GM18517 (cell line): ENCODE data around the gene ZNF423.

Experiments
- ATAC-seq: cut with Tn5 transposase; IDR thresholded peaks from one replicate; pipeline ENCODE4 v1.9.1; 2021; ENCODE audit warnings: mild to moderate bottlenecking, moderate library complexity; ENCODE audit not compliant: unreplicated experiment

ZNF423 gene

GRCh38 chr16:49849037-49849753 lies 6.7 kb downstream of the ZNF423 start:
- ATAC-seq, result no peak

DNA sequence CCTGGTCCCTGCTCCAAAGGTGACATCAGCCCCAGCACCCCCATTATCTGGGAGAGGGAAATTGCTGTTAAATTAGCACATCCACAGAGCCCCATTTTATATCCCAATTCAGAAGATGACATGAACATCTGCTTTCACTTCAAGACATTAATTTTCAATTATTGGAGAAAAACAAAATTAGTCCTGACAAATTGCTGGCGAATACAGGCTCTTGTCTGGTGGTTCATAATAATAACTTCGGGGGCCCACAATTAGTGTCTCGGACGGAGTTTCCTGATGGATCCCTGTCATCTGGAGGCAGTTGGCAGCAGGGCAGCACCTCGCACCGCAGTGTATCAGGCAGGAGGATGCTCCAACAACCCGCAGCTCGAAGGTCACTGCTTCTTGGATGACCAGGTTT lies 7.4 kb downstream of the ZNF423 start:
- no peak for ATAC-seq

- ATAC-seq, result no peak
These were observed 9.1 kb downstream of the ZNF423 start for GRCh38 chr16:49846800-49847199.

DNA sequence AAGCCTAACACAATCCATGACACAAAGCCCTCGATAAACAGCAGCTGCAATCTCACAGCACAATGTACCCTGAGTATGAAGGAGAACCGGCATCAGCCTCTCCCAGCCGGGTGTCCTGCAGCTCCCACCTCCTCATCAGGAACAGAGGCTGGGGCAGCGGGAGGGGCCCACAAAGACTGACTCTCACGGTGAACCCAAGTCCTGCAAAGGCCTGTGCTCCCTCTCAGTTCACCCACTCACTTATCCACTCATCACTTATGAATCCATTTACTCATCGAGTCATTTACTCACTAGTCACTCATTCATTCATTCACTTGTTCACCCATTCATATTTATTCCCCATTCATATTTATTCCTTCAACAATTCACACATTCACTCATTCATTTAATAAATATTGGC lies 11.6 kb downstream of the ZNF423 start:
- ATAC-seq, result no peak

GRCh38 chr16:49843758-49844157 lies 12.2 kb downstream of the ZNF423 start:
- no peak for ATAC-seq

GRCh38 chr16:49842972-49843371 lies 12.9 kb downstream of the ZNF423 start:
- ATAC-seq, result no peak

DNA sequence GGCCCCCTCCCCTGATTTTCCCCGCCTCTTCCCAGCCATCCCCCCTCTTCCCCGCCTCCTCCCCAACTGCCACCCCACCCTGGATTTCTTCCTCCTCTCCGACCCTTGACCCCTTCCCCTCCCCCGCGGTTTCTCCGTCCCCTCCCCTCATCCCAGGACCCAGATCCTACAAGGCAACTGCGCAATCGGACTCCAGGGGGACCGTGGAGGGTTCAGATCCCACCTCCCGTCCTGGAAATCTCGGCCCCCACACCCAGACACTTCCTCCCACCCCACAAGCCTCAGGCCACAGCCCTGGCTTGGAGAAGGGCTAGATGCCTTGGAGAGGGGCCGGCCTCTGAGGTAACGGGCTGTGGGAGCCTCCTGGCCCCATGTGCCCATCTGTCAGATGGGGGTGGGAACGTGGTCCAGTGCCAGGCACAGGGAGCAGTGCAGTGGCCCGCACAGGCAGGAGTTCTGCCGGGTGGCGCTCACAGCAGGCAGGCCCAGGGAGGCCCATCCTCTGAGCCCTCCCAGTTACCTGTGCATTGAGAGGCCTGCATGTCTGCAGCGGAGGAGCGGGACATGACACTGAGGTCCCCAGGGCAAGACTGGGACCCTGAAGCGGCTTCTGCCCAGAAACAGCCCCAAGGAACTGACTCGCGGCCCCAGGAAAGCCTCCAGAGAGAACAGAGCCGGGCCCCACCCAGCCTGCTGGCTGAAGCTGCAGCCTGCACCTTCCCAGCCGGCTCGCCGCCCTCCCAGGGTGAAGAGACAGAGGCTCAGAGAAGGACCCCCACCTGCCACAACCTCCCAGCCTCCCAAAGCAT lies 16.7 kb downstream of the ZNF423 start:
- ATAC-seq, result no peak

- ATAC-seq, result no peak
These were observed 17.4 kb downstream of the ZNF423 start for GRCh38 chr16:49838441-49839016.

GRCh38 chr16:49837688-49838410 lies 18.1 kb downstream of the ZNF423 start:
- no peak for ATAC-seq

GRCh38 chr16:49836668-49837067 lies 19.2 kb downstream of the ZNF423 start:
- no peak for ATAC-seq

GRCh38 chr16:49836218-49836617 lies 19.7 kb downstream of the ZNF423 start:
- no peak for ATAC-seq

- ATAC-seq, result no peak
These were observed 20.6 kb downstream of the ZNF423 start for GRCh38 chr16:49835161-49835777.

GRCh38 chr16:49834531-49835151 lies 21.3 kb downstream of the ZNF423 start:
- no peak for ATAC-seq

DNA sequence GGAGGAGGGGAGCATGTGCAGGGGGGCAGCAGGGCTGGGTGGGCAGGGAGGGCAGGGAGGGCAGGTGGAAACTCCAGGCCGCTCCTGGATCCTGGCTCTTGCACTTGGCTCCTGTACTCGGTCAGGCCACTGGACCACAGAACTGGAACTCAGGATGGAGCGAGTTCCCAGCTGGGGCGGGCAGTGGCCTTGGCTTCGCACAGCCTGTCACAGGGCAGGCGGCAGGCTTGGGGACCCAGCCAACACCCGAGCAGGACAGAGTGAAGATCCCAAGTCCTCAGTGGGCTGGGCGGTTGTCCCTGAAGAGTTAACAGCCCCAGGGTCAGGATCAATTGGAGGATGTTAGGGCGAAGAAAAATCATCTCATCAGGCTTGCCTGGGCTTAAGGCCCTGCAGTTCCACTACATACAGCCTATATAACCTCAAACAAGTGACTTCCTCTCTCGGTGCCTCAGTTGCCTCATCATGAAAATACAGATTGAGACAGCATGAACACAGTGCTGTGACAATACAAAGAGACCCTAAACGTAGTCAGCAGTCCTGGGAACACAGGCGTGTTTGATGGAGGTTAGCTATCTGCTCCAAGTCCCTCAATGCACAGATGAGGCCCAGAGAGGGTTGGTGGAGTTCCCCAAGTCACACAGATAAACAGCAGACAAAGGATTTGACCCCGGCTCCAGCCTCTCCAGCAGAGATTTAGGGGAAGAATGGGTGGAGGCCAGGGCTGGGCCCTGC lies 21.9 kb downstream of the ZNF423 start:
- ATAC-seq, result no peak

- ATAC-seq, result no peak
These were observed 22.8 kb downstream of the ZNF423 start for GRCh38 chr16:49833085-49833484.

DNA sequence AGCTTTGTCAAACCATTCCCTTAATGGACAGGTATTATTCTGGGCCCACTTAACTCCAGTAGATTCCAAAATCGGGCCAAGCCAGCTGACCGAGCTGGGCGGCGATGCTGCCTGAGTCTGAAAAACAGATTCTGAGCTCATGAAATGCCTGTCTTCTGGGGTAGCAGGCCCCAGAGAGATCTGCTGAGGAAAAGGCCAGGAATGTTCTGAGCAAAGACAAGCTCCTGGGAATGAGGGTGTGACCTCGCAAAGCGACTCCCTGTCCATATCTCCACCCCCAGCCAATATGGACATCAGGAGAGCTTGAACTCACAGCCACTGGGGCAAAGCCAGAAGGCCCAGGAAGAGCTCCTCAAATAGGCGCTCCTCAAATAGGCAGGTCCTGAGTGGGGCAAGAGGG lies 23.7 kb downstream of the ZNF423 start:
- no peak for ATAC-seq

- no peak for ATAC-seq
These were observed 25.0 kb downstream of the ZNF423 start for GRCh38 chr16:49830873-49831272.

DNA sequence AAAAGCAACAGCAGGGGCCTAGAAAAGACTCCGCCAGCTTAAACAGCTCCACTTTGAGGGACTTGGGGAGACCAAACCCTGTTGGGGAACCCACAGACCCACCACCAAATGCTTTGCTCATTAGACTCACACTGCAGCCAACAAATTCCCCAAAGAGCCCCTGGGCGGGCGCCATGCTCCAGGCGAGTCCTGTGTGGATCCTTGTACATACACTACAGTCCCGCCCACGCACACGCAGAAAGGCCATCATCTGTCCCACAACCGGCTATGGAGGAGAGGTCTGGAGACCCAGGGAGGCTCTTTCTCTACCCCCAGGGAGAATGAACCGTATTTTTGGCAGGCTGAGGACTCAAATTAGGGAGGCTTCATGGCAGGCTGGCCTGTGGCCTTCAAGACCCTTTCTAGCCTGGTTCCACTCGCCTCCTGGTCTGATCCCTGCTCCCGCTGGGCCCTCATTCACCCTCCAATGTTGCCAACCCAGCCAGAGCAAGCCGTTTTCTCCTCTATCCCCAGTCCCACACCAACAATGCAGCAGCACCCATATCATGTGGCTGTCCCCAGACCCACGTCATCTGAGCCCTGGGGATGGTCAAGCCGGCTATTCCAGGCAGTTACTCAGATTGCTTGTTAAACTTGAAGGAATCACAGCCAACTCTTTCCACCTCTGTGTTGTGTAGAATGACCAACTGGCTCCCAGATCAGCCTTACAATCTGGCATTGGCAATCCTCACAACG lies 27.2 kb downstream of the ZNF423 start:
- no peak for ATAC-seq

DNA sequence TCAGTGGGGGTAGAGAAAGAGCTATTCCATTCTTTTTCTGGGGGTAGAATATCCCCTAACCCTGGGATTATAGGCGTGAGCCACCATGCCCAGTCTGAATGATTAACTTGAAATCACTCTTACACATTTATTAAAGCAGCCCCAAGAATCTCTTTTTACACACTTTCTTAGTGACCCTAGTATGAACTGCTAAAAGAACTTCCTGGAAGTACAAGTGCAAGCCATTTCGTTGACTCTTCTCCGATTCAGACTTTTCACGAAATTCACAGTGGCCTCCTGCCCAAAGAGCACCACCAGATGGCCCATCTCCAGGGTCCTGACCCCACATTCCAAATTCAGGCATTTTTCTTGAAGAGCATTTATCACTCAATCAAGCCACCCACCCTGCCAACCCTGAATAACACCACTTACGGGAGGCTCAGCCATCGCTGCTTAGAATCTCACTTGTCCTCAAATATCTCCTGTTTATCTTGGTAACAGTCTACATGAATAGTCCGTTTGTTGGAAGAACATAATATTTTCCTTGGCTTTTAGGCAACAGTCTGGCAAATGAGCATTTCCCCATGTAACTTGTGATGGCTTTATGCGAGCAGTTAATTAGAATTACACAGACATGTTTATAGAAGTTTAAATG lies 28.0 kb downstream of the ZNF423 start:
- no peak for ATAC-seq
